Heart left ventricle (tissue), 16 donors: ENCODE measurements around the gene MAMDC4. TPM values are rescaled to one million over a fixed set of nuclear protein-coding genes. Genes with fewer than 3 reads are reported as not detected.

Experiments used
- ATAC-seq, 4 donors: fragments of 200-7000 bp; cut with Tn5 transposase; one replicate each; pipeline ENCODE4 v1.9.1; 2020 to 2022; ENCODE audit warnings: moderate library complexity in 4 of 4, mild to moderate bottlenecking in 3 of 4, moderate number of reproducible peaks in 1 of 4
- DNase-seq, 5 donors: peaks; one replicate each; pipeline ENCODE4 v3.0.0-alpha.2; 2020
- H3K27ac ChIP-seq, 12 donors: fragments of 200-600 bp; sonication (generic) in 4 of 12; one replicate each; pipeline versions ENCODE4 v1.5.0 to v1.8.0; 2016 to 2022; ENCODE audit warnings: mild to moderate bottlenecking in 2 of 12
- H3K27me3 ChIP-seq, 9 donors: fragments of 200-600 bp; sonication (generic) in 2 of 9; one replicate each; pipeline versions ENCODE4 v1.5.1 to v1.8.0; 2016 to 2022; ENCODE audit warnings: mild to moderate bottlenecking in 3 of 9
- H3K36me3 ChIP-seq, 9 donors: fragments of 200-600 bp; sonication (generic) in 2 of 9; one replicate each; pipeline versions ENCODE4 v1.5.0 to v1.8.0; 2018 to 2022; ENCODE audit warnings: mild to moderate bottlenecking in 2 of 9
- H3K4me1 ChIP-seq, 12 donors: fragments of 200-600 bp; sonication (generic) in 4 of 12; one replicate each; pipeline versions ENCODE4 v1.5.0 to v1.8.0; 2016 to 2022; ENCODE audit warnings: mild to moderate bottlenecking in 3 of 12
- H3K4me3 ChIP-seq, 12 donors: fragments of 200-600 bp; sonication (generic) in 4 of 12; one replicate each; pipeline versions ENCODE4 v1.5.0 to v1.8.0; 2017 to 2022; ENCODE audit warnings: mild to moderate bottlenecking in 9 of 12, moderate library complexity in 4 of 12
- H3K9me3 ChIP-seq, 12 donors: fragments of 200-600 bp; sonication (generic) in 4 of 12; one replicate each; pipeline versions ENCODE4 v1.5.0 to v1.8.0; 2016 to 2022; ENCODE audit warnings: mild to moderate bottlenecking in 1 of 12
- CTCF ChIP-seq, 12 donors: fragments of 200-600 bp; sonication (generic) in 4 of 12; IDR thresholded peaks; one replicate each; pipeline versions ENCODE4 v1.5.0 to v1.8.0; 2018 to 2022; ENCODE audit warnings: antibody characterized with exemption in 12 of 12, mild to moderate bottlenecking in 5 of 12
- POLR2A ChIP-seq, 2 donors: fragments of 450-650 bp; IDR thresholded peaks; one replicate each; pipeline ENCODE4 v1.6.1; 2017; ENCODE audit warnings: antibody characterized with exemption in 2 of 2, mild to moderate bottlenecking in 2 of 2, moderate library complexity in 2 of 2
- WGBS, 4 donors: extraction: QIAGEN DNeasy Blood & Tissue Kit in 2 of 4; methylation state at CpG; one replicate each; pipeline versions ENCODE4 v1.1.5 to v1.1.7; 2013 to 2018; 5-methylcytosine and 5-hydroxymethylcytosine counted together
- intact Hi-C, 10 donors: fragments of 100-400 bp; cut with DNase I; formaldehyde crosslinking; loops; one replicate each; pipeline versions ENCODE4 v1.11.1 to v1.14.2; 2022
- polyA plus RNA-seq, 2 donors: library from polyadenylated mRNA; stranded (reverse); fragments of 200-250 nt; gene quantifications; one replicate each; pipeline ENCODE4 v1.2.3, GENCODE V29; 2013
- total RNA-seq, 9 donors: library from RNA; depleted of rRNA in 2 of 9; stranded (reverse); fragments of >200 nt in 2 of 9; fragmentation: NEBNext Ultra II Directional in 3 of 9; extraction: Animal tissue kit (Norgen Biotek cat#: 25700) in 3 of 9; gene quantifications; one replicate each; pipeline versions ENCODE4 v1.1.0 to v1.2.4, GENCODE V29; 2016 to 2023
- donor health status: ischemic (EF 13 %, LVEDD 7.1; RV severe dilation, severe dysfunction).
- donor health status: healthy with polysubstance abuse.
- donor health status: DM: no; HTN: yes; CAD: no.
- donor health status: DM: no; HTN: no; CAD: no.
- donor health status: ischemic (EF 25% LVEDD 6.9; RV normal size, moderate dysfunction).
- donor health status: ischemic (EF 25% LVEDD 5.7; RV mildly dilated, moderate dysfunction).
- donor health status: healthy.
- donor health status: DM: yes; HTN: yes; CAD: no.
- donor health status: ischemic (EF 35%, LVEDD 5.7; RV mildly dilated, moderate dysfunction).
- donor health status: nonischemic (EF 11% LVEDD 7.7; RV severe dilation, severe dysfunction).
- donor health status: DM: yes; HTN: yes; CAD: no.
- donor health status: PGD.
- donor health status: ischemic (EF 29% LVEDD 5.4; RV normal size, mild dysfunction).
- donor health status: nonischemic (EF 23%, LVEDD 6.1; RV moderate dilation, normal function).

MAMDC4 gene
- total and polyA plus RNA-seq, 11 donors = 2.9 to 14.9 (median 6.1) TPM

- H3K27me3 ChIP-seq = peaks cover 0 to 1% (median 0%) of the 10 kb centered on the region in 9 donors
- TF ChIP-seq POLR2A (IDR thresholded peaks at IDR 0.05) (peak in 1 of 2 donors; percentile 73), CTCF (IDR thresholded peaks at IDR 0.05) (no peak)
- peak; percentile 62 to 94 (median 88) for ATAC-seq
- intact Hi-C loops = no loop called here
- H3K4me1 ChIP-seq = peaks cover 13 to 45% (median 33%) of the 10 kb centered on the region in 12 donors
- DNase-seq = peak; percentile 81 to 92 (median 83)
- WGBS, 4 donors = 1% methylated on average over 38 to 96 of the region's 96 CpGs
- peak within 1 kb of the TSS; percentile 80 to 100 (median 94) for H3K4me3 ChIP-seq
- H3K36me3 ChIP-seq = peaks cover 0 to 24% (median 10%) of the 10 kb centered on the region in 9 donors
- peak within 1 kb of the TSS; percentile 64 to 96 (median 92) for H3K27ac ChIP-seq
- no peaks in the 10 kb centered on the region for H3K9me3 ChIP-seq
Observed at GRCh38 chr9:136807281-136808074, 44.7 kb upstream of the MAMDC4 start, which contains the start of gene RABL6. TSS of gene RABL6 (plus strand) at chr9:136807948. CDS start at chr9:136808197, 249 bp downstream.

- peak in 2 of 5 donors; percentile 40 to 50 for DNase-seq
- peak overlapping the region; percentile 76 to 100 (median 94) for H3K4me3 ChIP-seq
- WGBS, 4 donors = 0 to 2% (median 0%) methylated on average over 10 to 93 of the region's 93 CpGs
- no peaks in the 10 kb centered on the region for H3K27me3 ChIP-seq
- H3K27ac ChIP-seq = peak overlapping the region; percentile 64 to 96 (median 92)
- intact Hi-C loops = no loop called here
- TF ChIP-seq CTCF (IDR thresholded peaks at IDR 0.05) = no peak
- no peak for TF ChIP-seq POLR2A (IDR thresholded peaks at IDR 0.05)
- peak in 2 of 4 donors; percentile 16 to 20 for ATAC-seq
- peaks cover 0 to 32% (median 17%) of the 10 kb centered on the region in 9 donors for H3K36me3 ChIP-seq
- H3K9me3 ChIP-seq = no peaks in the 10 kb centered on the region
- H3K4me1 ChIP-seq = peaks cover 13 to 45% (median 33%) of the 10 kb centered on the region in 12 donors
Observed at GRCh38 chr9:136808075-136808805, 43.9 kb upstream of the MAMDC4 start.

GRCh38 chr9:136808806-136809158 lies 43.4 kb upstream of the MAMDC4 start:
- intact Hi-C loops = no loop called here
- ATAC-seq (no peak), DNase-seq (no peak)
- Histone ChIP-seq H3K4me3 (peak overlapping the region; percentile 76 to 100 (median 94)), H3K36me3 (peaks cover 0 to 34% (median 20%) of the 10 kb centered on the region in 9 donors), H3K9me3 (no peaks in the 10 kb centered on the region), H3K27me3 (no peaks in the 10 kb centered on the region), H3K4me1 (peaks cover 13 to 45% (median 33%) of the 10 kb centered on the region in 12 donors), H3K27ac (peak overlapping the region in 9 of 12 donors; percentile 58 to 96 (median 91))
- WGBS, 4 donors = 7 to 11% (median 10%) methylated on average over 14 of the region's 14 CpGs
- TF ChIP-seq CTCF (IDR thresholded peaks at IDR 0.05) (no peak), POLR2A (IDR thresholded peaks at IDR 0.05) (no peak)
